Occipital lobe (tissue), 2 donors: ENCODE data around the gene PTTG1IP. TPM values are rescaled to one million over a fixed set of nuclear protein-coding genes. Genes with fewer than 3 reads are reported as not detected.

Experiments used
- DNase-seq: peaks from one replicate; lab custom pipeline; 2025; lab: John Stamatoyannopoulos, UW
- total RNA-seq: library from RNA; depleted of rRNA; stranded (reverse); fragments of >200 nt; gene quantifications from one replicate; pipeline ENCODE4 v1.2.3, GENCODE V29; 2014

The PTTG1IP gene
- total RNA-seq, 1 donor from 2014 or later, result 82.4 TPM

DNA sequence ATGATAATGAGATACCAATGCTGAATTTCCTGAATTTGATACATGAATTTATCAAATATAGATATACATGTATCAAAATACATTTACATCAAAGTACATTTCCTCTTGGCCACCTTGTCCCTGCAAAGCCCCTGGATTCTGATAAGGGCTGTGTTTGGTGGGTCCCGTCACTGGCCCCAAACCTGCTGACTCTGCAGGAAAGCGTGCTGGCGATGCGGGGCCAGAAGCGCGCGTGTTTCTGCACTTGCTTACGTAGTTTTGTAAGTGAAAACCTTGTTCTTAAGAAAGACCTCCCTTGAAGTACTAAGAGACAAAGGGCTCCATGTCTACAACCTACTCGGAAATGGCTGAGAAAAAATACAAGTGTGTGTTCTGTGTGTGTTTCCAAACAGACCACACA, 36.2 kb upstream of the PTTG1IP start:
- no peak for DNase-seq

DNA sequence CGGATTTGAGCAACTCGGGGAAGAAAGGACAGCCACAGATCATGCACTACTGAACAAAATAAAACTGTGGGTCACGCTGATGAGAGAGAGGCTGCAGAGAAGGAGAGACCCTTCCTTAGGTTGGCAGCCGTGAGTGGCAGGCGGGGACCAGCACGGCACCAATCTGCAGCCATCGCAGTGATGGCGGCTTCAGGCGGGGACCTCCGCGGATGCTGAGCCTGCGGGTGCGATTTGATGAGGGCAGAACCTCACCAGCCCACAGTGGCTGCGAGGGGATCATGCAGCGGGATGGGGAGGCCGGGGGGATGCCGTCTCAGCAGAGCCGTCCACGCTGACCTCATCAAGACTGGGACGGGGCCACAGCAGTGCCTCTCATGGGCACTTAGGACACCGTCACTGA, 35.4 kb upstream of the PTTG1IP start:
- DNase-seq, result no peak

DNA sequence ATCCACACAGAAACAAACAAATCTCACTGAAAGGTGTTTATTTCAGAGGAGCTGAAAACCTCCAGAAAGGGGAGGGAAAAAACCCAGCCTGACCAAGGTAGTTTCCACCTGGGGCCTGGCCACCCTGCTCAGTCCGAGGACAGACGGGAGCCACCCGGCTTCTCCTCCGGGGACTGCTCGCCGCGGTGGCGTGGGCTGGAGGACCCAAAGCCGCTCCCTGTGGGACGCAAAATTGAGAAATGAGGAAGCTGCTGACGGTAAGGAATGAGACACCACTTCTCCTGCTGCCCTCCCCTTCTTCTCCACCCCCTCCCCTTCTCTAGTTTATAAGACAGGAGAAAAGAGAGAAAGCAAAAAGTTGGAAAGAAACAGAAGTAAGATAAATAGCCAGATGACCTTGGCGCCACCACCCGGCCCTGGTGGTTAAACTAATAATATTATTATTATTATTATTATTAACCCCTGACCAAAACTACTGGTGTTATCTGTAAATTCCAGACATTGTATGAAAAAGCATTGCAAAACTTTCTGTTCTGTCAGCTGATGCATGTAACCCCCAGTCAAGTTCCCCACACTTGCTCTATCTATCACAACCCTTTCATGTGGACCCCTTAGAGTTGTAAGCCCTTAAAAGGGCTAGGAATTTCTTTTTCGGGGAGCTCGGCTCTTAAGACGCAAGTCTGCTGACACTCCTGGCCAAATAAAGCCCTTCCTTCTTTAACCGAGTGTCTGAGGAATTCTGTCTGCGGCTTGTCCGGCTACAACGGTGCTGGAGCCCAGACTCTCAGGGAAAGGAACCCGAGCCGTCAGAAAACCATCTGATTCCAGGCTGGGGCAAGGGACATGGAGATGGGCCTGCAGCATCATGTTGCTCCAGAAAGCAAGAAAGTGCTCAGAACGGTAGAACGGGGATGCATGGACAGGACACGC, 34.7 kb upstream of the PTTG1IP start:
- no peak for DNase-seq

GRCh38 chr21:44907225-44907965, 33.9 kb upstream of the PTTG1IP start:
- no peak for DNase-seq

DNA sequence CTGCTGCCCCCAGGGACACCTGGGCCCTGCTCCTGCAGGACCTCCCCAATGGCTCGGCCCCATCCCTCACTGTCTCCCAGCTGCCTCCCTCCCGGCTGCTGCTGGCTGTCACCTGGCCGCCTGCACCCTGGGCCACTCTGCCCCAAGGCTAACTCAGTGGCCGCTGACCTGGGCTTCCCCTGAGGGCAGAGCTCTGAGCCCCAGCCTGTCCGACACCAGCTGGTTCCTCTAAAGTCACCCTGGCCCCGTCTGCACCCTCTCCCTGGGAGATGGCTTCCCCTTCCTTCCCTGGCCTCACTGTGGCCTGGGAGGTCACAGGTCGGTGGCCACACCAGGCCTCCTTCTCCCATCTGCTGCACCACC, 32.2 kb upstream of the PTTG1IP start:
- no peak for DNase-seq

GRCh38 chr21:44905016-44905727, 31.7 kb upstream of the PTTG1IP start:
- DNase-seq, result no peak

DNA sequence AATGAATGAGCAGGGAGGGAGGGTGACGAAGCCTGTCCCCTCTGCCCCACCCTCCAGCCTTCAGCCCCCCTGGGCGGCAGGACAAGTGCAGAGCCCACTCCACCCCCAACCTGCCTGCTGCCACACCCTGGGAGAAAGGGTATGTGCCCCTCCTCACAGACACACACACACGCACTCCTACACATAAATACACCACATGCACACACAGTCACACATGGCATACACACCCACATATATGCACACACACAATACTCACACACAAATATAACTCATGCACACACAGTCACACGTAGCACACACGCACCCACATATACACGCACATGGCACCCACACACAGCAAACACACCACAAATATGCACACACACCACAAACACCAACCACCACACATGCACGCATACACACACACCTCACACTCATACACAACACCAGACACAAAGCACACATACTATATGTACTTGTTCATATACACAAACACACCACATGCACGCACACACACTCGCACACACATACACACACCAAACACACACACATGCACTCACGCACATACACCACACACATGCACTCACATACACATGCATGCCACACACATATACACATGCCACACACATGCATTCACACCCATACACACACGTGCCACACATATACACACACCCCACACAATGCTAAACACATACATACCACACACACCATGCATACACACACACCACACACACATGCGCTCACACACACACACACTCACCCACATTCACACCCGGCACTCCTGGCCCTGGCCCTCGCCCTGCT, 30.8 kb upstream of the PTTG1IP start:
- no peak for DNase-seq

GRCh38 chr21:44903689-44904088, 30.2 kb upstream of the PTTG1IP start:
- no peak for DNase-seq

DNA sequence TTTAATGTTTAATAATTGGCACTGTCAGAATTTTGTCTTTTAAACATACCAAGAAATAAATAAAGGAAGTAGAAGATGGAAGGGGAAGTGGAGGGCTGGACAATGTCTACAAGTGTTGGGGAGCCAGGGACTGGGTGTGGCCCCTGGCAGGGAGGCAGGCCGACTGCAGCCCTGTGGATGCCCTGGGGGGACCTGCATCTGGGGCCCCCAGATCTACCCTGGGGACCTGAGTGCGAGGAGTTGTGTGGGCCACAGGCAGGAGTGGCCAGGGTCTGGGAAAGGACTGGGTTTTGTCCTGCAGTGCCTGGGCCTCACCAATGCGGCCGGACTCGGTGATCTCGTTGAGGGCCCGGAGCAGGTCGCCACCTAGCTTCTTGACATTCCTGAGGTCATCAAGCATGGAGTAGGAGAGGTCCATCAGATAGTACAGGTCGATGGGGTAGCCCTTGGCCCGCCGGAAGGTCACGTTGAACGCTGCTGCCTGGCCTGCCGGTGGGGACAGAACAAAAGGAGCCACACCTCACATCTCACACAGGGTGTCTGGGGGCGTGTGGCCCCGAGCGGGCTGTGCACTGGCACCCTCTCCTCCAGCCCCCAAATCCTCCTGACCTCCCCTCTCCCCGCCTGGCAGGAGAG, 29.7 kb upstream of the PTTG1IP start:
- DNase-seq, result no peak

- DNase-seq, result no peak
Measured at GRCh38 chr21:44902268-44903049, 29.0 kb upstream of the PTTG1IP start.

GRCh38 chr21:44901391-44902074, 28.0 kb upstream of the PTTG1IP start:
- DNase-seq, result no peak

GRCh38 chr21:44900559-44901251, 27.2 kb upstream of the PTTG1IP start:
- no peak for DNase-seq

DNA sequence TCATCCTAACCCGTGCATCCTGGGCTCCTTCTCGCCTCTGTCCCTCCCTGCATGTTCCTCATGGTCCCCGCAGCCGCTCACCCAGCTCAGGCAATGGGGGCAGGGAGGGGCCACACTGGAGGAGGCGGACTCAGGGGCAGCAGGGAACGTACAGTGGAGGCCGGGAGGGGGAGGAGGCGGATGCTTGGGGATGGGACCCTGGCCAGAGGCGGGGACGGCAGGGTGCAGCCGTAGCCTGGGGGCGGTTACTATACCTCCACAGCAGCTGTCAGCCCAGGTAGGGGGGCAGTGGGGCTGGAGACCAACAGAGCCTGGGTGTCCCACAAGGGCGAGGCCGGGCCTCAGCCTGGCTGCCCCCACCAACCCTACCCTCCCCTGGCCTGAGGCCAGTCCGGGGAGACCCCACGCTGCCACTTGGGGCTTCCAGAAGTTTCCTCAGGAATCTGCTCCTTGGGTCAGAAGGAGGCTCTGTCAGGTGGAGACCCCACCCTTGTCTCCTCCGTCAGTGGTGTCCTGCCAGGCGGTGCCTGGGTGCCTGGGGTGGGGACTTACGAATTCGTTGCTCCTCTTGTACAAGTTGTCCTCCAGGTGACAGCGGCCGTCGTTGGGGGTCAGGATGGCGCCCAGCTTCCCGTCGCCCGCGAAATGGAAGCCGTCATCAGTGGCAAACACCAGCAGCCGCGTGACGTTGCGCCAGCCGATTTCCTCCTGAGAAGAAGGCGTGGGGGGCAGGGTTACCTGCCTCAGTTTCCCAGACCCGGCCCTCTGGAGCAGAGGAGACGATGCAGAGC, 26.5 kb upstream of the PTTG1IP start:
- no peak for DNase-seq

DNA sequence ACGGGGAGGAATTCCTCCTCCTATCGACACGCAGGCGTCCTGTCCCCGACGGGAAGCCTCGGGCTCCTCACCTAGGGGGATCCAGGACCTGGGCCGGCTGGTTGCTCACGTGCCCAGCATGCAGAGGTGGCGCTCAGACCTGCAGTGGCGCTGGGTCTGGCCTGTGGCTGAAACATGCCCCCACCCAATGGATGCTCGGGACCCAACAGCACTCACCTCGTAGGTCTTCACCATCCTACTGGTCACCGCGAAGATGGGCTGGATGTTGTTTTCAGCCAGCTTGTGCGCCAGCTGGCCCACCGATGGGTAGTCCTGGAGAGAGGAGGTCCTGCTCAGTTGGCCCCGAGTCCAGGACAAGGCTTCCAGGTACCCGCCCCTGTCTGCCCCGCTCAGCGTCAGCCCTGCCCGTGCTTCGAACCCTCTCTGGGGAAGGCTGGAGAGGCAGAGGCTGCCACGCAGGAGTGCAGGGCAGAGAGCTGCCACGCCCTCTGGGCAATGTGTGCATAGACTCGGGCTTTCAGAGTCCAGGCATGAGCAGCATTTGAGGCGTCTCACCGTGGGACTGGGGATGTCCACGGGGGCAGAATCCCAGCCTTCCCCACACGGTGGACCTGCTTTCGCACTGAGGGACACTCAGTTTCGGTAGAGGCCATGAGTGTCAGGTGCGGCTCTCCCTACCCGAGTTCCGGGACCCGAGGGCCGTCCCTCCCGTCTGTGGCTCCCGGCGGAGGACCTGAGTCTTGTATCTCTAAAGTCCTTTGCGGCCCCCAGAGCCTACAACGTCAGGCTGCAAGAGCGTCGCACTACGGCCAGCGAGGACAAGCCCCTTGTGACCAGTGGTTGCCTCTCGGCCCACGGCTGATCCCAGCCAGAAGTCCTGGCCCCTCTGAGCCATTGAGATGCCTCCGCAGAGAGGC, 25.6 kb upstream of the PTTG1IP start:
- DNase-seq, result no peak

- DNase-seq, result no peak
Measured at GRCh38 chr21:44898011-44898488, 24.6 kb upstream of the PTTG1IP start.

DNA sequence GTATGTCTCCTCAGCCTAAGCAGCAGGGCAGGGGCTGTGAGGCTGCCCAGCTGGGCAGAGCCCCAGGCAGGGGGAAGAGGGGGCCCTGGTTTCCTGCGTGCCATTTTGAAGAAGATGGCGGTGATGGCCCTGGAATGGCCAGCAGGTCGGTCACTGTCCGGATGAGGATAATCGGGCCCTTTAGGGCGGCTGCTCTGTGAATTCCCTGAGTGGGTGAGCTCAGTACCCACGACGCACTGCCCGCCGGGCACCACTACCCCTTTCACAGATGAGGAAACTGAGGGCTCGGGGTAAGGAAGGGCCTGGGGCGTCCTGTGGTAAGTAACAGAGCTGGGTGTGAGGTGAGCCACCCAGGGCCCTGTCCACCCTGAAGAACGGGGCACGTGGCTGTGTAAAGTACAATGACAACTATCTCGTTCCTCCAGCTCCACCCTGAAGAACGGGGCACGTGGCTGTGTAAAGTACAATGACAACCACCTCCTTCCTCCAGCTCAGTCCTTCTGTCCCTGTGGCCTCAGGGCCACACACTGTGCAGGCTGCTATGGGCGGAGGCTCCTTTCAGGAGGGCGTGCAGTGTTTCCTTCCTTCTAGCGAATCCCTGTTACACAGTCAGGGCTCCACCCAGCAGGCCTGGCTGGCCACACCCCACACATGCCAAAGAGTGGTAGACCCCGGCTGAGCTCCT, 24.0 kb upstream of the PTTG1IP start:
- DNase-seq, result no peak
